Calu3 (cell line): Measurements from ENCODE around the gene KCNH6. TPM values are rescaled to one million over a fixed set of nuclear protein-coding genes. Genes with fewer than 3 reads are reported as not detected.

ENCODE experiments used
- BruUV-seq: library from RNA; stranded (reverse); fragments of 400-500 nt; replicated peaks from 2 replicates; lab custom pipeline; 2021; lab: Mats Ljungman, UMichigan
- CTCF ChIA-PET: fragments of 300-600 bp; sonication (Branson Sonifier 250); formaldehyde crosslinking; loops from one replicate; lab custom pipeline; 2022; ENCODE audit warnings: antibody characterized with exemption; lab: Charles Lee
- DNase-seq: peaks from one replicate; pipeline ENCODE4 v3.0.0; 2022
- H3K27ac Mint-ChIP-seq: one replicate; pipeline ENCODE4 v1.8.0; 2022; ENCODE audit warnings: mixed read lengths; ENCODE audit not compliant: unreplicated experiment
- H3K27me3 Mint-ChIP-seq: one replicate; pipeline ENCODE4 v1.8.0; 2022; ENCODE audit warnings: mixed read lengths; ENCODE audit not compliant: unreplicated experiment
- H3K36me3 Mint-ChIP-seq: one replicate; pipeline ENCODE4 v1.8.0; 2022; ENCODE audit warnings: mild to moderate bottlenecking, moderate library complexity, mixed read lengths; ENCODE audit not compliant: insufficient read depth, unreplicated experiment
- H3K4me1 Mint-ChIP-seq: one replicate; pipeline ENCODE4 v1.8.0; 2022; ENCODE audit warnings: mild to moderate bottlenecking, low read depth, mixed read lengths; ENCODE audit not compliant: unreplicated experiment
- H3K4me3 Mint-ChIP-seq: one replicate; pipeline ENCODE4 v1.8.0; 2022; ENCODE audit warnings: mild to moderate bottlenecking, low read depth, moderate library complexity, mixed read lengths; ENCODE audit not compliant: unreplicated experiment
- H3K9me3 Mint-ChIP-seq: one replicate; pipeline ENCODE4 v1.8.0; 2022; ENCODE audit warnings: low read depth, mixed read lengths; ENCODE audit not compliant: unreplicated experiment
- CTCF ChIP-seq: fragments of 200-600 bp; IDR thresholded peaks from one replicate; pipeline ENCODE4 v1.8.0; 2022; ENCODE audit warnings: antibody characterized with exemption; ENCODE audit not compliant: unreplicated experiment
- intact Hi-C: fragments of 100-400 bp; cut with micrococcal nuclease; formaldehyde crosslinking; loops from one replicate; pipeline ENCODE4 v1.10.0; 2022; ENCODE audit not compliant: unreplicated experiment
- total RNA-seq: library from RNA; stranded (reverse); gene quantifications from 2 replicates; pipeline ENCODE4 v1.2.3, GENCODE V29; 2022

The KCNH6 gene
- total RNA-seq, 1 experiment from 2014 or later: not detected

DNA sequence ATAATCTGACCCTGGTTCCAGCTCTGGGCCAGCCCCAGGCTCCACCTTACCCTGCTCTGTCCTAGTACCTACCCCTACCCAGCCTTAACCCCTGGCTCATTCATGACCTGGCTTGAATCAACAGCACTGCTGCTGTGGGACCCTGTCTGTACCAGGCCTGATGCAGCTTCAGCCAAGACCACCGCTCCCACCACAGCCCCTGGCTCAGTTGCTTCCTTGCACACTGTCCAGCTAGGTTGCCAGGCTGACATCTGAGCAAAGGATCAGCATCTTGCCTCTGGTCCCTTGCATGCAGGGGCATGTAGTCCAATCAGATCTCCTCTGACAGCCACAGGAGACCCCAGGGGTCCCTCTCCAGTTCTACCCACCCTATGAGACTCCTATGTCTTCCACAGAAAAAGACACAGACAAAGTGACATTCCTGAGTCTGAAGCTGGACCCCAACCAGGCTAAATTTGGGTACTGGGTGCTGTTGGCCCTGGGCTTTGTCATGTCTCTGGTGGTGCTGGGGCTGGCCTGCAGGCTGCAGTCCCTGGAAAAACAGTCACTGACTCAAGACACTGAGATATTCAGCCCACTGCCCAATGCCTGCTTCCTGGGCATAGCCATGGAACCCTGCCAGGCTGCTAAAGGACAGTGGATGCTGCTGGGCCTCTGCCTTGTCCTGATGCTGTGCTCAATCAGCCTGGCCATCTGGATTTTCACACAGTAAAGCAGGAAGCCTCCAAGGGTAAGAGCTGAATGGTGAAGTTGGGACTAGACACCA lies 3.9 kb upstream of the KCNH6 start:
- CTCF ChIA-PET: no interaction called here
- peaks cover 46% of the 10 kb centered on the region for H3K27me3 Mint-ChIP-seq
- H3K27ac Mint-ChIP-seq: no peak overlapping the region
- DNase-seq: no peak
- peaks cover 7% of the 10 kb centered on the region for H3K36me3 Mint-ChIP-seq
- intact Hi-C loops: no loop called here
- no peak for TF ChIP-seq CTCF
- no peak overlapping the region for H3K4me3 Mint-ChIP-seq
- H3K9me3 Mint-ChIP-seq: no peaks in the 10 kb centered on the region
- H3K4me1 Mint-ChIP-seq: peaks cover 20% of the 10 kb centered on the region
- BruUV-seq: no TSS peak

DNA sequence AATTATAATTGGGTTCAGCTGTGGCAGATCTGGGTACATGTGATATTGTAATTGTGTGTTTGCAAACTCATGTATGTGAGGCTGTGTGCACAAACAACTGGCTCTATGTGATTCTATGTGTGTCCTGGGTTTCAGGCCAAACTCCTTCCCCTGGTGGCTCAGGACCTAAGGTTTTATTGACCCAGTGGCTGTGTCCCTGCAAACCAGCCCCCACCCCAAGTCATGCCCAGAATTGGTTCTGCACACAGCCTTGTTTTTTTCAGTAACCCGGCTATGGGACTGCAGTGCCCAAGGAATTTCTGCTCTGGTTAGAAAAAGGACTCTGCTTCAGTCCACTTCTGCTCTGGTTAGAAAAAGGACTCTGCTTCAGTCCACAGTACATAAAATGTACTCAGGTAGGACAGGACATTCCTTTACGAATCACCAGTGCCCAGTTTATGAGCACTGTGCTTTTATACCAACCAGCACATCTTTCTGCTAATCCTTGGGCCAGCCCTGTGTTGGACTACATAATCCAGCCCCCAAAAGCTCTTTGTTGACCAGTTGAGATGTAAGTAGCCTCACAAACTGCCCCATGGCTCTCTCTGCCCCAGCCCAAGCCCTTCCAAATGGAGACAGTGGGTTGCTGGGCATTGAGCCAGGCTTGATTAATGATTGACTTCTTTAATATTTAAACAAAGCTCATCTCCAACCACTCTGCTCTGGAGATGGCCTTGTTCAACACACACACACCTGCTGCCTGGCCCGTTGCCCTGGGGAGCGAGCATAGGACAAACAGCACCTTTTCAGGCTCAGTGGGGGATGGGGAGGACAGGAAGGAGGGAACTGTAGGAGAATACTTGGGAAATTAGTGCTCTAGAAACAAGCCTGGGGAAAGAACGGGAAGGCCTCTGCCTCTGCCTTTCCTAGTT lies 2.9 kb upstream of the KCNH6 start:
- no peaks in the 10 kb centered on the region for H3K9me3 Mint-ChIP-seq
- TF ChIP-seq CTCF: no peak
- peaks cover 20% of the 10 kb centered on the region for H3K4me1 Mint-ChIP-seq
- no peak overlapping the region for H3K27ac Mint-ChIP-seq
- intact Hi-C loops: no loop called here
- peaks cover 46% of the 10 kb centered on the region for H3K27me3 Mint-ChIP-seq
- H3K4me3 Mint-ChIP-seq: no peak overlapping the region
- no peak for DNase-seq
- H3K36me3 Mint-ChIP-seq: peaks cover 7% of the 10 kb centered on the region
- CTCF ChIA-PET: no interaction called here
- BruUV-seq: no TSS peak

DNA sequence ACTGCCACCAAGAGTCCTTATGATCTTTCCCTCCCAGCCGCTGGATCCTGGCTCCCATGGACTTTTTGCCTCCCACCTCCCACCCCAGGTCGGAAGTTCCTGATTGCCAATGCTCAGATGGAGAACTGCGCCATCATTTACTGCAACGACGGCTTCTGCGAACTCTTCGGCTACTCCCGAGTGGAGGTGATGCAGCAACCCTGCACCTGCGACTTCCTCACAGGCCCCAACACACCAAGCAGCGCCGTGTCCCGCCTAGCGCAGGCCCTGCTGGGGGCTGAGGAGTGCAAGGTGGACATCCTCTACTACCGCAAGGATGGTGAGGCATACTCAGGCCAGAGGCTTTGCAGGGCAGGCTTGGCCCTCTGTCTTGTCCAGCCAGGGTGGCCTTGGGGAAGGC lies 893 bp downstream of the KCNH6 start:
- peaks cover 10% of the 10 kb centered on the region for H3K4me1 Mint-ChIP-seq
- H3K27ac Mint-ChIP-seq: no peak overlapping the region
- peak overlapping the region; percentile 25 for H3K4me3 Mint-ChIP-seq
- TF ChIP-seq CTCF: no peak
- intact Hi-C loops: no loop called here
- H3K36me3 Mint-ChIP-seq: peaks cover 7% of the 10 kb centered on the region
- CTCF ChIA-PET: no interaction called here
- no peaks in the 10 kb centered on the region for H3K9me3 Mint-ChIP-seq
- DNase-seq: no peak
- no TSS peak for BruUV-seq
- peaks cover 69% of the 10 kb centered on the region for H3K27me3 Mint-ChIP-seq

- no peak overlapping the region for H3K4me3 Mint-ChIP-seq
- H3K27ac Mint-ChIP-seq: no peak overlapping the region
- CTCF ChIA-PET: no interaction called here
- H3K36me3 Mint-ChIP-seq: peaks cover 7% of the 10 kb centered on the region
- peaks cover 8% of the 10 kb centered on the region for H3K4me1 Mint-ChIP-seq
- no peaks in the 10 kb centered on the region for H3K9me3 Mint-ChIP-seq
- BruUV-seq: no TSS peak
- H3K27me3 Mint-ChIP-seq: peaks cover 66% of the 10 kb centered on the region
- no peak for TF ChIP-seq CTCF
- intact Hi-C loops: no loop called here
- no peak for DNase-seq
Observed at GRCh38 chr17:63525190-63525946, 2.2 kb downstream of the KCNH6 start.
